ENCODE measurements around the gene GPR39. TPM values are rescaled to one million over a fixed set of nuclear protein-coding genes. Genes with fewer than 3 reads are reported as not detected.

GPR39 gene
- total RNA-seq, 1 donor from 2014 or later: 13.2 TPM

DNA sequence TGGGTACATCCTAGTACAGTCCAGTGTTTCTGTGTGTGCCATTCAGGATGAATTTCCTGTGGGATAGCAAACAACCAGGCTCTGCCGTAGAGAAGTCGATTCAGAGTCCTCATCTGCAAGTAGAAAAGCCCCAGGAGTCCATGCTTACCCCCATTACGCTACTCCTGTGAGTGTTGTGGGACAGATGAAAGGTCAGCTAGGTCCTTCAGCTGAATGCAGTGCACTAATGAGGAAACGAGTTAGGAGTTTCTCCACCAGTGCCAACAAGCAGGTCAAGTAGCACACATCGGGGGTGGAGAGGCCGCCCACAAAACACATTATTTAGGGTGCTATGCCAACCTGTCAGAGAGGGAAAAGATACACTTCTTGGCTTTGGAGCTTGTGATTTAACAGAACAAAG, 2.5 kb upstream of the GPR39 start:
- DNase-seq (ENCODE audit: low spot score): no peak

DNA sequence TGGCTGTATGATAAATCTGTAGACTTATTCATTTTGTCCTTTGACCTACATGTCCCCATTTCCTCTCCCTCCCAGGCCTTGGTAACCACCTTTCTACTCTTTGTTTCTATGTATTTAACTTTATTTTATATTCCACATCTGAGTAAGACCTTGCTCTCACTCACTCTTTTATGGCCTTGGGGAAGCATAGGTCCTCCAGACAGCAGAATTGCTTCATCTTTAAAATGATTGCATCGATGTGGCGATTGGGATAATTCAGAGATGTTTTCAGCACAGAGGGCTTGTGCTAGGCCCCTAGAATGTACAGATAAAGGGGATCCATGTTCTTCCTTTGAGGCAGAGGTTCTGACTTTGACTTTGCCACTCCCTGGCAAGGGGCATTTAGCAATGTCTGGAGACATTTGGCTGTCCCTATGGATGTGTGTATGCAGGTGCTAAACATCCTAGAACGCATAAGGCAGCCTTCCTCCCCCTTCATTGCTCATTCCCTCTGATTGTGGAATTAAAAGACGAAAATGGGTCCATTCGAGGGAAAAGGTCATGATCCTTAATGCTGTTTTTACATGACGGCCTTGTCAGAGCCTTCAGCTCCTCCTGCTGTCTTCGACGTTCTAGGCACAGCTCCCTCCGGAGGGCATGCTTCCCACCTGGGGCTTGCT, 1.2 kb upstream of the GPR39 start:
- no peak for DNase-seq (ENCODE audit: low spot score)

DNA sequence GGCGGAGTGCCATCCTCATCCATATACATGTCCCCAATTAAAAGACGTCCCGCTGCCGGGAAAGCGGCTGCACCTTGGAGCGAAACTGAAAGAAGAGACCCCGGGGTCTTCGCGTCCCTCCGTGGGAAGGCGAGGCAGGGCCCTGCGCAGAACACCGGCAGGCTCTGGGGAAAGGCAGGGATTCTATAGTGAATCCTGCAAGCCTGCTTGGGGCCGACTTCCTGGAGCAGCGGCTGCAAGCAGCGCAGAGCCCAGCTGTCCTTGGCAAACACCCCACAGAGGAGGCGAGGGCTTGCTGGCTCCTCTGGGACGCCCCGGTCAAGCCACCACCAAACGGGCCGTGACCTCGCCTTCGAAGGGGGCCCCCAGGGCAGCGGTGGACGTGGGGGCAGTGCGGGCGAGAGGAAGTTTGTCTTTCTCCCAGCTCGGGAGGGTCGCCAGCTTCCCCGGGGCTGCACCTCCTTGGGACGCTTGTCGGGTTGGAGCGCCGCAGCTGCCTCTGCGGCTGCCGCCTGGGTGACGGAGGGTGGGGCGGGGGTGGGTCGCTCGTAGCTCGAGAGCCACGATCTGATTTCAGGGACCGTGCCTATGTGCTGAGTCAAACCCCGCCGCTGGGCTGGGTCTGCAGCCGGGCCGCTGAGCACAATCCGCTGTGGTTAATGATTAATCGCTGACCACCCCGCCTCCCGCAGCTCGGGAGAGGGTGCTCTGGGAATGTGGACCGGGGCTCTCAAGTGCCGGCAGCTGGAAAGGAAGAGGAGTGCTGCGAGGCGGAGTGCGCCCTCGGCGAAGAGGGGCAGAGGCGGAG, 486 bp upstream of the GPR39 start:
- peak; percentile 91 for DNase-seq (ENCODE audit: low spot score)

DNA sequence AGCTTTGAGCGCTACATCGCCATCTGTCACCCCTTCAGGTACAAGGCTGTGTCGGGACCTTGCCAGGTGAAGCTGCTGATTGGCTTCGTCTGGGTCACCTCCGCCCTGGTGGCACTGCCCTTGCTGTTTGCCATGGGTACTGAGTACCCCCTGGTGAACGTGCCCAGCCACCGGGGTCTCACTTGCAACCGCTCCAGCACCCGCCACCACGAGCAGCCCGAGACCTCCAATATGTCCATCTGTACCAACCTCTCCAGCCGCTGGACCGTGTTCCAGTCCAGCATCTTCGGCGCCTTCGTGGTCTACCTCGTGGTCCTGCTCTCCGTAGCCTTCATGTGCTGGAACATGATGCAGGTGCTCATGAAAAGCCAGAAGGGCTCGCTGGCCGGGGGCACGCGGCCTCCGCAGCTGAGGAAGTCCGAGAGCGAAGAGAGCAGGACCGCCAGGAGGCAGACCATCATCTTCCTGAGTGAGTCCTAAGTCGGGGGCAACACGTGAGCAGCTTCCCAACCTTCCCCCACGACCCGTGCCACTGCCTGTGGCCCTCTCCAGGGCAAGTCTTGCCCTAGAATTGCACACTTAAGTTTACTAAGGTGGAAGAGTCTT, 928 bp downstream of the GPR39 start:
- no peak for DNase-seq (ENCODE audit: low spot score)

DNA sequence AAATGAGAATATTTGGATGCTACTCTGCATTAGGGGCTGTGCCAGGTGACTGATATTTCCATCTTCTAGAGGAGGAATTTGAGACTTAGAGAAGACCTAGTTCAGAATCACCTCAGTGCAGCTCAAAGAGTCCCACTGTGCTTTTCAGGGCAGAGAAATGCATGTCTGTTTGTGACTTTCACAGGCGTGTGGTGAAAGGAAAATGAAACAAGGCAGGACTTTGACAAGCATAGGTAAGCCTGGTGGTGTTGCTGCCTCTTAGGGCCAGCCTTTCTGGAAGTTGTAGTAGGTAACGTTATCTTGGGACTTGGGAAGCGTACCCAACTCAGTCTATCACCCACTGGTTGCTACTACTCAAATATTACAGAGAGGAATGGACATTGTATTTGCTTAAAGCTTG, 2.6 kb downstream of the GPR39 start:
- no peak for DNase-seq (ENCODE audit: low spot score)

DNA sequence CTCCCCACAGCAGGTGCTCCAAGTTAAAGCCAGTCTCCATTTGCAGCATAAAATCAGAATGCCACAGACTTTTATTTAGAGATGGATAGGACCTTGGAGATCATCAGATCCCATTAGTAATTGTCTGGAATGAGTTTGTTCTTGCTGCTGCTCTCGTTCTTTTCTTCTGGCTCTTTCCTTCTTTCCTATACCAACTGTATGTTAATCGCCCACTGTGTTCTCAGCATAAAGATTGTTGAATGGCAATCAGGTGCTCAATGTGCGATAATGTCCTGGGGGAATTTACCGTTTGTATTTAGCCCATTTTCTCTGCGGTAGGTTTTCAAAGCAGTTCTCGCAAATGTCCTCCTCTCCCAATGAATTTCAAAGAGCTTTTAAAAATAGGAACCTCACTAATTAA, 3.3 kb downstream of the GPR39 start:
- DNase-seq (ENCODE audit: low spot score): no peak

DNA sequence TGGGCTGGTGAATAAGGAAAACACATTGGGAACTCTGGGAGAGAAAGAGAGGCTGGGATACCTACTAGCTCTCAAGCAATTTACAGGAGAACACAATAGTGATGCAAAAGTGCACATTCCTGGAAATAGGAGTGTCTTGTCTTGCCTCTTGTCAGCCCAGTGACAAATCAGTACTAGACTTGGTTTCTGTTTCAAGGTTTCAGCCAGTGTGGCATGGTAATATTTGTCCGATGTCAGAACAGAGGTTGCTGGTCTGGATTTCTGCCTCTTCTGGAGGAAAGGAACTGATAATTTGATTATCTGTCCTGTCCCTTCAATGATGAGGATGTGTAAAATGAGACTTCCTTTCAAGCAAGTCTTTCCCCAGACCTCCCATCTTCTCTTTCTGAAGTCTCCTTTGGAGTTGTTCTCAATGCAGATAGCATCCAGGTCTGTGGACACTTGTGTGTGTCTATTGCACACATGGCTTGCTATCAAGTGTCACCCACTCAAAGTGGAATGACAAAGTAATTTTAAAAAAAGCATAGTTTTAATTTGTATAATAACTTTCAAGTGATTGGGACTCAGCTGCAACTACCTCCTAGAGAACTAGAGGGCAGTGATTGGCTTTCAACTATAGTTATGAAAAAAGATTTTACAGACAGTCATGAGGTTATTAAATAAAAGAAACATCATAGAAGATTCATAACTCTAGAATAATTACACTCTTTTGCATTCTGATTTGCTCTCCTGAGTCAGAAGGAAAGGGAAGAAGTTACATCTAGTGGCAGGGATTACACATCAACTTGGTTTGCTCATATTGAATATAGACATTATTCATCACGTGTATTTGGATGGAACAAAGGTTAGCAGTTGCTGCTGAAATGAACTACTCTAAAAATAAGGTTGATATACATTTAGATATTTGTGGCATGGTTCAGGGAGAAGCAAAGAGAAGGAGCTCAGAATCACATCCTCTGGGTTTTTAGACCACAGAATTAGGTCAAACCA, 4.5 kb downstream of the GPR39 start:
- DNase-seq (ENCODE audit: low spot score): no peak

DNA sequence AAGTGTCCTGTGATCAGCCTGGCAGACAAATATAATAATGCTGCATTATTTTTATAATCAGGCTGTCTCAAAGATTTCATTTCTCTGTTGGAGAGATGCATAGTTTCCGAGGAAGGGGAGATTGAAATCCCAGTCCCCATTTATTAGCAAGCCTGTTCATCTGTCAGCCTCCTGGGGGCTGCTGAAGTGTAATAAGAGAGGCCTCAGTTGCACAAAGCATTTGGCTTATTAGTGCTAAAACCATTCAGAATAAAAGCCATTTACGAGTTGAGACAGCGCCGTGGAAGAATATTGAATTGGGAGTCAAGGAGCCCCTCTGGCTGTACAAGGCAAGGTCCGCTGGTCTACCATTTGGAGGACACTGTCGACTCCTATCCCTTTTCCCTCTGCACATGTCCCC, 6.1 kb downstream of the GPR39 start:
- no peak for DNase-seq (ENCODE audit: low spot score)

DNA sequence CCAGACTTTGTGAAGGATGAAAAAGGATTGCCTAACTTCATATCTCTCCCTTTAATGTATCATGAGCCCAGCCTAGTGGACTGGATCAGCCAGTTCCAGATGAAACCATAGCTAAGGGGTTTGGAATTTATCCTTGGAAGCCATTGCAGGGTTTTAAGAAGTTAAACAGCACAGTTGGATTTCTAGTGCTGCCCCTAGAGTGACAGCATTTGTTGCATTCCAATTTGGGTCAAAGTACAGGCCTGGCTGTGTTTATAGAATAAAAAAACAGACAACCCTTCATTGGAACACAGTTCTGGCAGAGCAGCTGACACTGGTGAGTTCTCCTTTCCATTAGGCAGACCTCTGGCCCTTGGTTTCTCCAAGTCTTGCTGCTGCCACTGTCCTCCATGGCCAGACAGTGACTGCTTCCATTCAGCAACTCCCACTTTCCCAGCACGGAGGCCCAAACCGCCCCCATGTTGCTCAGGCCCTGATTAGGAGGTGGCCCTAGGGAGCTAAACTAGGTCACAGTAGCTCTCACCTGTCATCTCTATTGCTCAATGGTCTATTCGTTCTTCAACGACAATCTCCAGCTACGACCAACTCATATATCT, 8.0 kb downstream of the GPR39 start:
- no peak for DNase-seq (ENCODE audit: low spot score)

DNA sequence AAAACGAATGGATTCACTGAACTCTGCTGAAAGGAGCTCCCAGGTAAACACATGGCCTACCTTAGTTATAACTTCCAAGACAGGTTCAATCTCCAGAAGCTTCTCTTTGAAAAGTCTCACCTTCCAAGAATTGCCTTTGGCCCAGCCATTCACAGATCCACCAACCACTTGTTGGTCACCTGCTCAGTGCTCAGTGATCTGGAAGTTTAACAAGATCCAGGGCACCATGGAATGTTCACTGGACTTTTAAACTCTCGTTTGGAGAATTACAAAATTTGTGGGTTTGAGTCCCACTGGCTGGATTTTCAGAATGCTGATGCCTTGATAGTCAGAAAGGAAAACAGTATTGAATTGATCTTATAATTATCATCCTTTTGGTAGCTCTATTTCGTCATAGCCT, 9.4 kb downstream of the GPR39 start:
- DNase-seq (ENCODE audit: low spot score): no peak

DNA sequence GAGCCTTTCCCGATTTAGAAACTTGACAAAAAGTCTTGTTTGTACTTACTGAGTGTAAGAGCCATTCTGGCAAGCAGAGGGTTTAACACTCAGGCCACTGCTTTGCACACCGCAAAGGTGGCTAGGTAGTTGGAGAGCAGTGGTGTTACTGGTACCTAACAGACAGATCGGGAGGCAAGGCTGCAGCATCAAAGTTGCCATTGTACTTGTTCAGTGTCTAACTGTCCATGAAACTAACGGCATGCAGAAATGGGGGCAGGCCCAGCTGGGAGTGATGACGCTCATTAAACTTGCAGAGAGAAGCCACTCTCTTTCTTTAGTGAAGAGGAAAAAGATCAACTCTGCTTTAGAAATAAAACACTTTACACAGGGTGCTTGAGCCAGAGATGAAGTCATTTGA, 10.1 kb downstream of the GPR39 start:
- DNase-seq (ENCODE audit: low spot score): no peak

DNA sequence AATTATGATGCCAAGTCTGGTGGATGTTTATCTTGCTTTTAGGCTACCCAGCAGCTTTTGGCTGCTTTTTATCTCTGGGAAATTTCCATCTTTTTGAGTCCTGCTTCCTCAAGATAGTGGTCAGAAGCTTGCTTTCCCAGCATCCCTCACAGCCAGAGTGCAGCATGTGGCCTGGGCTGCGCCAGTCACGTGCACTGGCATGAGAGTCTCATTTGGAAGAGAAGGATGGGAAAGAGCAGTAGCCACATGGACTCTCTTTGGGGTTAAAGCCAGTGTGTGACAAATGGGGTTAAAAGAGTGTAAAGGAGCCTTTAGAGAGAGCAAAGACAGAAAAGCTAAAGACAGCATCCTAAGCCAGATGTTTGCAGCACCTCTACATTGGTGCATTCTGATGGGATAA, 12.7 kb downstream of the GPR39 start:
- DNase-seq (ENCODE audit: low spot score): no peak

DNA sequence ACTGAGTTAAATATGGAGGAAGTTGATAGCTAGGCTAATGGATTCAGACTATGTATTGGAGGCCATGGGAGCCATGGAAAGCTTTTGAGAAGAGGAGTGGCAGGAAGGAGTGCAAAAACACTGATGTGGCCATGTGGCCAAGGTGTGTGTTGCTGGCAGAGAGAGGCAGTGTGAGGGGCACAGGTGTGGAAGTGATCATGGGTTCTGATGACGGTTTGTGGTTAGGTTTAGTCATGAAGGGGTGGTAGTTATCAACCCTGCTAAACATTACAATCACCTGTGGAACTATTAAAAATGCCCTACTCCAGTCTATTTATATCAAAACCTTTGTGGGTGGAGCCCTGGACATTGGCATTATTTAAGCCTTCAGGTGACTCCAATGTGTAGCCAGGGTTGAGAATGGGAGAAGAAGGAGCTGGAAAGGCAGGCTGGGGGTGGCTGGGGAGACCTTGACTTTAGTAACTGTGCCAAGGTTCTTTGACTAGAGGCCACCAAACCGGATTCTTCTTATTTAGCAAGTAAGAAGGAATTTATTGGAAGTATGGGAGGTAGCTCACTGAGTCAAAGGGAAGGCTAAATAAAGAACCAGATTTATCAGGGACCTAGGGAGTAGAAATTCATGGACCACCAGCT, 13.5 kb downstream of the GPR39 start:
- DNase-seq (ENCODE audit: low spot score): no peak

DNA sequence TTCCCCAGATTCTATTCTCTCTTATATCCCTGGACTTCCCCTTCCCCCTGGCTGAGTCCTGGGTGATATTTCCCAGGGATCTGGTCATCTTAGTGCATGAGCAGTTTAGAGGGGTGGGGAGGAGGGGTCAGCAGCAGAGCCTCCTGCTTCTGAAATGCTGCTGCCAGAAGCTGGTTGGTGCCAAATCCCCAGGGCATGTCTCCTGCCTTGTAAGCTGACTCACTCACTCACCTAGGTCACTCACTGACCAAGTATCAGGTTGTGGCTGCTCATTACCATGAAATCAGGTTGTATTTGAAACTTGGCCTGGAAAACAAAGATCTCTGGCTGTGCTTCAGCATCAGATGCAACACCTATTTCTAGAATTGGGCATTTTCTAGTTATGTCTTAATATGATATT, 14.3 kb downstream of the GPR39 start:
- DNase-seq (ENCODE audit: low spot score): no peak

DNA sequence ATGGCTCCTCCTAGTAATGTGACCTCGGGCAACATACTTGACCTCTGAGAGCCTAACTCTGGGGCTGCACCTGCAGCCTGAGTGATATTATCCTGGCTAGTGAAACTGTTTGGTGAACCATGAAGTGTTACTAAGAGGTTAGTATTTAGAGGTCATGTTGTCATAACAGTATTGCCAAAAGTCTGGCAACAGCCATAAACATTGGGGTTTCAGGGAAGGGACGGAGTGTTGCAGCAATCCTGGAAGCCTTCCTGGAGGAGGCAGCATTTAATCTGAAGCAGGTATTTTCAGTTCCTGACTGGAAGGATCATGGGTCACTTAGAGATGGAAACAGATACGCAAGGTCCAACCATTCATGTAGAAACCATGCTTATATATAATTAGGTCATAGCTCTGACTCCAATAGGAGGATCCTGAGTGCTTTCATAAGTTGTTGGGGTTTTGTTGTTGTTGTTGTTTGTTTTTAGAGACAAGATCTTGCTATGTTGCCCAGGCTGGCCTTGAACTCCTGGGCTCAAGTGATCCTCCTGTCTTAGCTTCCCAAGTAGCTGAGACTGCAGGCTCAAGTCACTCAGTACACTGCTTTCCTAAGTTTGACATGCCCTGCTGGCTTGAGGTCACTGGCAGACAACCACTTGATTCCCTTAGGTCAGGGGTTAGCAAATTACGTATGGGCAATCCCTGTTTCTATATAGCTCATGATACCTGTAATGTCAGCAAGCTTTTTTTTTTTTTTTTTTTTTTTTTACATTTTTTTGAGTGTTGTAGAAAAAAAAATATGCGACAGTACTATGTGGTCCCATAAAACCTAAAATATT, 21.5 kb downstream of the GPR39 start:
- DNase-seq (ENCODE audit: low spot score): no peak

DNA sequence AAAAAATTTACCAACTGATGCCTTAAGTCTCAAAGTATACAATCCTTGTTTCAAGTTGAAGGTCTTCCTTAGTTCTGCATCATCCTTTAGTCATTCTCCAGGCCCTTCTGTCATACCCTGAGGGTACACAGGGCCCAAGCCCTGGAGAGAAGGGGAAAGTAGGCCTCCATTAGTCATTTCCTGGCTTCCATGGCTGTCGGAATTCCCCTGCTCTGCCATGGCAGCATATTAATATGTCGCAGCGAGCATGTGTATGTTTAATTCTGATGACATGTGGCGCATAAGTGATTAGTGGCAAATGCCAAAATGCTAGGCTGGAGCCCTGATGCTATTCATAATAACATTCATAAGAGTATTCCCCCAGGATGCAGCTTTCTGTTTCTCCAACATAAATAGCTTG, 22.1 kb downstream of the GPR39 start:
- DNase-seq (ENCODE audit: low spot score): no peak

DNA sequence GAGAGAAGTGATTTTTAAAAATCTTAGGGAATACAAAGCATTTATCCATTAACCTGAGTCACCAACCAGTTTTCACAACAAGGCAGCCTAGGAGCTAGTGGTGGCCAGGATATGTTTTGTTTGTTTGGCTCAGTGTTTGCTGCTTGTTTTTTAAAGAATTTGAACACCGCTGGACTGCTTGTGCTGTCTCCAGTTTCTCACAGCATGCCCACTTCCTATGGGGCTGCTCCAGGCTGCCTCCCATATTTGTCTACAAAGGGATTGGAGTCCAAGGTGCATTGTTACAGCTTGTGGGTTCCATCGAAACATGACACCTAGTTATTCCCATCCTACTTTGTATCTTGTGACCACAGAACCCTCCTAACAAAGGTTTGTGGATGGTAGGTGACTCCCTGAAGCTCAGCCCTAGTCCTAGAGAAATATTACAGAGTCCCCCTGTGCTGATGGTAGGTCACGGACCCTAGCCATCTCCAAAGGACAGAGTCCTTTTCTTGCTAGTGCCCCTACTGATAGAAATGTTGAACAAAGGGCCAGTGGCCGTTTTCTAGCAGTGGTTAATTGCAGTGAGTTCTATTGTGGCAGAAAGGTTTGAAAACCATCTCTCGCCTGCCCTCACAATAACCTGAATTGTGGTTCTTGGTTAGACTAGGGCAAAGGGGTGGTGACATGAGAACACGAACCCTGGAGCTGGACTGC, 23.2 kb downstream of the GPR39 start:
- no peak for DNase-seq (ENCODE audit: low spot score)

DNA sequence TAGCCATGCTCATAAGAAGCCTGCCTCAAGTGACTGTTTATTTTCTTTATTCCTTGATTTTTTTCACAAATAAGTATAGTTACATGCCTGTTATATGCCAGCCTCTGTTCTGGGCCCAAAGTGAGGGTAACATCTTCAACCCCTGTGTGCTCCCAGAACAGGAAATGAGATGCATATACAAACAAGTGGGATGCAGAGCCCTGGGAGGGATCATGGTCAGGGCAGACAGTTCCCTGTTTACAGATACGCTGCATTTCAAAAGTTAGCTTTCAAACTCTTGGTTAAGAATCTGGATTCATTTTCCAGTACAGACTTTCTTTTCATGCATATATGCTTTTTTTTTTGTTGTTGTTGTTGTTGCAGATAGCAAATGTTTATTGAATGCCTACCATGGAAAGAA, 24.4 kb downstream of the GPR39 start:
- DNase-seq (ENCODE audit: low spot score): no peak

DNA sequence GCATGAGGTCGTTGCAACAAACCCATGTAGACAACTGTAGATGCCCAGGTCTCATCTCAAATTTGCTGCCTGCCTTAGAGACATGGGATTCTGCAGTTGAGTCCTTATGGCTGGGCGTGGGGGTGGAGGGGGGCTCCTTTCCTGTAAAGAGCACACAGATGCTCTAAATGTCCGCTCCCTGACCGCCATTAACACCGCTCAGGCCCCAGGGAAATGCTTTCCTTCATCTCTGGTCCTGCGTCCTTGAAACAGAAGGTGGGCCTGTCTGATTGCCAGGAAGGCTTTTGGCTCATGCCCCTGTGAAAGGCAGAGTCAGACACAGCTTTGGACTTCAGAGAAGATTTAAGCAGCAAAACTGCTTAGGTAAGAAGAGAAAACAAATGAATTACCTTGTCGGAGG, 25.7 kb downstream of the GPR39 start:
- no peak for DNase-seq (ENCODE audit: low spot score)

DNA sequence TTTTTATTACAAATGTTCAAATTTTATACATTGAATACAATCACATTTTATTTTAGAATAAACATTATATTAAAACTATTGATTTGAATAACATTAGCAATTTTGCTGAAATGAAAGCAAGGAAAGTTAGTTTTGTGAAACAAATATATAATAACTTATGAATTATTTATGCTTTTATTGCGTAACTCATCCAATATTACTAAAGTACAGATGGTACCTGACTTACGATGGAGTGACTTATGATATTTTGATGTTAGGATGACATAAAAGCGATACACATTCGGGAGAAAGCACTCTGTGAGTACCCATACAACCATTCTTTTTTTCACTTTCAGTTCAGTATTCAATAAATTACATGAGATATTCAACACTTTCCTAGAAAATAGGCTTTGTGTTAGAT, 26.5 kb downstream of the GPR39 start:
- DNase-seq (ENCODE audit: low spot score): no peak
